IMR-90 (cell line): Measurements from ENCODE around the gene PIP4K2A. TPM values are rescaled to one million over a fixed set of nuclear protein-coding genes. Genes with fewer than 3 reads are reported as not detected.

Source experiments
- ATAC-seq: fragments of 200-7000 bp; cut with Tn5 transposase; 2 replicates; pipeline ENCODE4 v1.9.1; 2020; ENCODE audit warnings: low read depth, mild to moderate bottlenecking, moderate library complexity
- BruUV-seq: library from RNA; stranded (reverse); fragments of 400-500 nt; replicated peaks from 2 replicates; lab custom pipeline; 2021; lab: Mats Ljungman, UMichigan
- CTCF ChIA-PET: fragments of 300-600 bp; formaldehyde crosslinking; extraction: SDS; loops from one replicate; lab custom pipeline; 2021; ENCODE audit warnings: antibody characterized with exemption; lab: Yijun Ruan, JAX
- POLR2A ChIA-PET: fragments of 300-600 bp; sonication (Branson Sonifier 250); formaldehyde crosslinking; loops from one replicate; lab custom pipeline; 2022; ENCODE audit warnings: antibody characterized with exemption; ENCODE audit not compliant: unreplicated experiment; lab: Charles Lee
- DNase-seq: peaks from one replicate; pipeline ENCODE4 v3.0.0; 2013
- H2AFZ ChIP-seq: replicated peaks from 2 replicates; pipeline ENCODE3; 2013; ENCODE audit warnings: low read length, mild to moderate bottlenecking; ENCODE audit not compliant: poor library complexity
- H2AK5ac ChIP-seq: 2 replicates; pipeline ENCODE4 v1.6.1; 2013; ENCODE audit warnings: low read depth, low read length, inconsistent platforms
- H2AK9ac ChIP-seq: replicated peaks from 2 replicates; pipeline ENCODE3; 2013; ENCODE audit warnings: mild to moderate bottlenecking, low read depth, low read length, moderate library complexity; ENCODE audit not compliant: poor library complexity
- H2BK120ac ChIP-seq: 2 replicates; pipeline ENCODE4 v1.6.1; 2013; ENCODE audit warnings: low read depth, low read length, inconsistent platforms
- H2BK15ac ChIP-seq: 3 replicates; pipeline ENCODE4 v1.6.1; 2013; ENCODE audit warnings: low read depth, low read length, inconsistent platforms
- H2BK20ac ChIP-seq: 2 replicates; pipeline ENCODE4 v1.6.1; 2013; ENCODE audit warnings: low read depth, mild to moderate bottlenecking, inconsistent platforms, low read length, moderate library complexity
- H2BK5ac ChIP-seq: 2 replicates; pipeline ENCODE4 v1.6.1; 2013; ENCODE audit warnings: mild to moderate bottlenecking, low read depth, low read length, inconsistent platforms; ENCODE audit not compliant: poor library complexity, severe bottlenecking
- H3K14ac ChIP-seq: replicated peaks from 2 replicates; pipeline ENCODE4 v1.6.1; 2013; ENCODE audit warnings: low read depth, low read length, inconsistent platforms
- H3K18ac ChIP-seq: 2 replicates; pipeline ENCODE4 v1.6.1; 2013; ENCODE audit warnings: low read depth, low read length, control low read depth
- H3K23ac ChIP-seq: 2 replicates; pipeline ENCODE4 v1.6.1; 2013; ENCODE audit warnings: low read depth, low read length, inconsistent platforms
- H3K27ac ChIP-seq: 2 replicates; pipeline ENCODE4 v1.5.1; 2013; ENCODE audit warnings: mild to moderate bottlenecking, control low read depth, low read length; ENCODE audit not compliant: insufficient read depth
- H3K27me3 ChIP-seq: 2 replicates; pipeline ENCODE4 v1.6.1; 2013; ENCODE audit warnings: low read length; ENCODE audit not compliant: control insufficient read depth, insufficient read depth
- H3K36me3 ChIP-seq: 2 replicates; pipeline ENCODE4 v1.6.1; 2013; ENCODE audit warnings: low read length, mixed read lengths; ENCODE audit not compliant: control insufficient read depth, insufficient read depth
- H3K4ac ChIP-seq: 2 replicates; pipeline ENCODE4 v1.6.1; 2013; ENCODE audit warnings: low read depth, low read length, inconsistent platforms
- H3K4me1 ChIP-seq: 2 replicates; pipeline ENCODE4 v1.6.1; 2013; ENCODE audit warnings: low read length, mixed read lengths; ENCODE audit not compliant: control insufficient read depth, insufficient read depth
- H3K4me2 ChIP-seq: 2 replicates; pipeline ENCODE4 v1.6.1; 2013; ENCODE audit warnings: low read depth, mild to moderate bottlenecking, control low read depth, low read length, moderate library complexity
- H3K4me3 ChIP-seq: 2 replicates; pipeline ENCODE4 v1.5.1; 2013; ENCODE audit warnings: low read depth, mild to moderate bottlenecking, control low read depth, low read length, moderate library complexity; ENCODE audit not compliant: insufficient read depth
- H3K56ac ChIP-seq: 2 replicates; pipeline ENCODE4 v1.6.1; 2013; ENCODE audit warnings: low read length, inconsistent platforms; ENCODE audit not compliant: insufficient read depth; ENCODE audit errors: extremely low read depth
- H3K79me1 ChIP-seq, 2 experiments: 2 replicates each; pipeline ENCODE4 v1.6.1; 2013; ENCODE audit warnings: low read length in 2 of 2, inconsistent platforms in 1 of 2, low read depth in 1 of 2
- H3K9ac ChIP-seq: 2 replicates; pipeline ENCODE4 v1.6.1; 2013; ENCODE audit warnings: low read depth, low read length, control low read depth
- H3K9me1 ChIP-seq: 2 replicates; pipeline ENCODE4 v1.6.1; 2013; ENCODE audit warnings: low read length, inconsistent platforms; ENCODE audit not compliant: insufficient read depth
- H3K9me3 ChIP-seq: 2 replicates; pipeline ENCODE4 v1.6.1; 2013; ENCODE audit warnings: low read length; ENCODE audit not compliant: control insufficient read depth, insufficient read depth
- H4K20me1 ChIP-seq: 2 replicates; pipeline ENCODE4 v1.6.1; 2013; ENCODE audit warnings: low read length, inconsistent platforms; ENCODE audit not compliant: insufficient read depth
- H4K5ac ChIP-seq: 2 replicates; pipeline ENCODE4 v1.6.1; 2013; ENCODE audit warnings: mild to moderate bottlenecking, low read depth, low read length, control low read depth
- H4K8ac ChIP-seq, 2 experiments: 2 replicates each; pipeline ENCODE4 v1.6.1; 2013; ENCODE audit warnings: low read depth in 2 of 2, low read length in 2 of 2, control low read depth in 1 of 2, inconsistent platforms in 1 of 2
- H4K91ac ChIP-seq: 2 replicates; pipeline ENCODE4 v1.6.1; 2013; ENCODE audit warnings: low read depth, low read length, inconsistent platforms; ENCODE audit not compliant: insufficient read depth
- BHLHE40 ChIP-seq: fragments of 150-350 bp; IDR thresholded peaks from 2 replicates; pipeline ENCODE4 v1.6.1; 2016; ENCODE audit warnings: mild to moderate bottlenecking, low read depth, low read length
- CEBPB ChIP-seq: IDR thresholded peaks from 2 replicates; pipeline ENCODE4 v1.6.1; 2012; ENCODE audit warnings: low read depth, low read length, improper control_type of control experiment
- CHD1 ChIP-seq: IDR thresholded peaks from 2 replicates; pipeline ENCODE4 v1.6.1; 2012; ENCODE audit warnings: low read depth, low read length, improper control_type of control experiment
- CTCF ChIP-seq: conservative IDR thresholded peaks from 2 replicates; pipeline ENCODE4 v1.5.1; 2012; ENCODE audit warnings: mild to moderate bottlenecking, low read depth, low read length, improper control_type of control experiment
- FOS ChIP-seq: fragments of 150-350 bp; IDR thresholded peaks from 2 replicates; pipeline ENCODE4 v1.6.1; 2016; ENCODE audit warnings: low read depth, low read length
- MAFK ChIP-seq: IDR thresholded peaks from 2 replicates; pipeline ENCODE4 v1.6.1; 2012; ENCODE audit warnings: low read depth, low read length, improper control_type of control experiment
- MAZ ChIP-seq: IDR thresholded peaks from 2 replicates; pipeline ENCODE4 v1.6.1; 2012; ENCODE audit warnings: low read depth, mild to moderate bottlenecking, low read length, improper control_type of control experiment, moderate library complexity, borderline replicate concordance
- MXI1 ChIP-seq: IDR thresholded peaks from 2 replicates; pipeline ENCODE4 v1.6.1; 2012; ENCODE audit warnings: low read depth, mild to moderate bottlenecking, low read length, moderate library complexity, borderline replicate concordance
- NFE2L2 ChIP-seq: fragments of 150-350 bp; IDR thresholded peaks from 2 replicates; pipeline ENCODE4 v1.6.1; 2016; ENCODE audit warnings: low read depth, mild to moderate bottlenecking, low read length
- POLR2A ChIP-seq: IDR thresholded peaks from 2 replicates; pipeline ENCODE4 v1.6.1; 2012; ENCODE audit warnings: mild to moderate bottlenecking, low read depth, low read length
- RAD21 ChIP-seq: IDR thresholded peaks from 2 replicates; pipeline ENCODE4 v1.6.1; 2012; ENCODE audit warnings: low read length, improper control_type of control experiment
- RFX5 ChIP-seq: IDR thresholded peaks from 2 replicates; pipeline ENCODE4 v1.8.0; 2012; ENCODE audit warnings: low read depth, mild to moderate bottlenecking, low read length, moderate library complexity
- SMC3 ChIP-seq: fragments of 150-350 bp; IDR thresholded peaks from 2 replicates; pipeline ENCODE4 v1.6.1; 2016; ENCODE audit warnings: low read depth, mild to moderate bottlenecking, antibody characterized with exemption, low read length, moderate library complexity
- WGBS, 2 experiments: methylation state at CpG; one replicate each; pipeline versions ENCODE4 v1.1.5 to v1.1.7; 2013; ENCODE audit warnings: missing lambda C conversion rate in 2 of 2; ENCODE audit not compliant: insufficient read length in 1 of 2; ENCODE audit errors: extremely low coverage in 2 of 2; 5-methylcytosine and 5-hydroxymethylcytosine counted together
- dilution Hi-C: fragments of 300-500 bp; cut with HindIII; formaldehyde crosslinking; loops from one replicate; pipeline ENCODE4 v1.14.3; 2018; ENCODE audit warnings: low sequenced_read_pairs; ENCODE audit not compliant: unreplicated experiment
- in situ Hi-C: fragments of 300-500 bp; cut with MboI; formaldehyde crosslinking; loops from 3 replicates; pipeline ENCODE4 v1.14.3; 2019; ENCODE audit warnings: low sequenced_read_pairs, inconsistent platforms, mixed read lengths
- intact Hi-C: fragments of 100-400 bp; cut with micrococcal nuclease; formaldehyde crosslinking; loops from 2 replicates; pipeline ENCODE4 v1.10.0; 2022
- polyA plus RNA-seq, 3 experiments: library from polyadenylated mRNA; depleted of rRNA; stranded (reverse); fragments of >200 nt; gene quantifications; 2 replicates each; pipeline ENCODE4 v1.2.3, GENCODE V29; 2012; ENCODE audit warnings: low replicate concordance in 1 of 3
- total RNA-seq: library from RNA; depleted of rRNA; stranded (reverse); fragments of >200 nt; gene quantifications from 2 replicates; pipeline ENCODE4 v1.2.3, GENCODE V29; 2012

PIP4K2A gene
- total and polyA plus RNA-seq, 2 of the 4 experiments (the other 2 are of a cell fraction), result 9.8 to 18.1 TPM

- POLR2A ChIA-PET, result no interaction called here
- 6% methylated on average over 3 of the region's 7 CpGs; no CpG with 5 or more reads in 1 of the 2 experiments for WGBS, 2 experiments
- Histone ChIP-seq H4K5ac (no peak overlapping the region), H3K9ac (no peak overlapping the region), H3K4me1 (no peaks in the 10 kb centered on the region), H2BK120ac (no peak overlapping the region), H4K91ac (no peak overlapping the region), H2AK5ac (no peak overlapping the region), H4K8ac (no peak overlapping the region), H2BK5ac (no peak overlapping the region), H2BK15ac (no peak overlapping the region), H2AK9ac (no peak overlapping the region), H3K27ac (no peak overlapping the region), H3K9me3 (no peaks in the 10 kb centered on the region), H4K20me1 (no peaks in the 10 kb centered on the region), H3K56ac (no peak overlapping the region), H3K9me1 (no peaks in the 10 kb centered on the region), H2AFZ (no peak overlapping the region), H3K36me3 (no peaks in the 10 kb centered on the region), H3K18ac (no peak overlapping the region), H3K4me3 (no peak overlapping the region), H3K23ac (no peak overlapping the region), H3K4ac (no peak overlapping the region), H3K4me2 (no peak overlapping the region), H2BK20ac (no peak overlapping the region), H3K79me1 (no peaks in the 10 kb centered on the region), H3K14ac (no peak overlapping the region), H3K27me3 (peaks cover 14% of the 10 kb centered on the region)
- CTCF ChIA-PET, result no interaction called here
- BruUV-seq, result no TSS peak
- in situ Hi-C loops, result no loop called here
- dilution Hi-C loops, result no loop called here
- ATAC-seq, result no peak
- no peak for TF ChIP-seq CHD1
- TF ChIP-seq MXI1, result no peak
- TF ChIP-seq CEBPB, result no peak
- TF ChIP-seq MAZ, result no peak
- TF ChIP-seq RFX5, result no peak
- no peak for TF ChIP-seq RAD21
- TF ChIP-seq POLR2A, result no peak
- no peak for TF ChIP-seq NFE2L2
- TF ChIP-seq CTCF, result no peak
- TF ChIP-seq BHLHE40, result no peak
- TF ChIP-seq MAFK, result no peak
- TF ChIP-seq SMC3, result no peak
- TF ChIP-seq FOS, result no peak
- intact Hi-C loops, result loop anchor here (1.0 kb wide), 1 partner anchor 43 kb away; no protein-coding TSS in a partner anchor
- DNase-seq, result no peak
These were observed 213.6 kb downstream of the PIP4K2A start for GRCh38 chr10:22500656-22501340.
